Stimulated activated CD8-positive, alpha-beta memory T cell treated with anti-CD3 and anti-CD28 coated beads, Interleukin-4, amount 100 ng/mL, for 24 hours (primary cell): ENCODE measurements around the gene SORCS2.
"Not testable (repeated sequence)": the region's sequence is repeated elsewhere in the genome, so short reads cannot be mapped to it uniquely, and the experiment has no call there.

ENCODE experiments used
- DNase-seq: peaks from one replicate; pipeline ENCODE4 v3.0.0-alpha.2; 2020; ENCODE audit warnings: low read depth

The SORCS2 gene

GRCh38 chr4:7160439-7160838 lies 31.9 kb upstream of the SORCS2 start:
- no peak for DNase-seq

- no peak for DNase-seq
These were observed 31.3 kb upstream of the SORCS2 start for GRCh38 chr4:7160951-7161440.

GRCh38 chr4:7161721-7162214 lies 30.6 kb upstream of the SORCS2 start:
- DNase-seq, result no peak

GRCh38 chr4:7165056-7165873 lies 27.1 kb upstream of the SORCS2 start:
- DNase-seq, result not testable (repeated sequence)

GRCh38 chr4:7165874-7166201 lies 26.5 kb upstream of the SORCS2 start:
- no peak for DNase-seq

- no peak for DNase-seq
These were observed 26.1 kb upstream of the SORCS2 start for GRCh38 chr4:7166237-7166636.

GRCh38 chr4:7166981-7167700 lies 25.2 kb upstream of the SORCS2 start:
- no peak for DNase-seq

GRCh38 chr4:7167706-7168105 lies 24.6 kb upstream of the SORCS2 start:
- DNase-seq, result no peak

- DNase-seq, result no peak
These were observed 24.2 kb upstream of the SORCS2 start for GRCh38 chr4:7168106-7168505.

- no peak for DNase-seq
These were observed 23.2 kb upstream of the SORCS2 start for GRCh38 chr4:7169134-7169533.

- no peak for DNase-seq
These were observed 22.3 kb upstream of the SORCS2 start for GRCh38 chr4:7170012-7170411.

GRCh38 chr4:7171191-7171900 lies 21.0 kb upstream of the SORCS2 start:
- DNase-seq, result no peak

- no peak for DNase-seq
These were observed 19.8 kb upstream of the SORCS2 start for GRCh38 chr4:7172508-7172907.

GRCh38 chr4:7172946-7173345 lies 19.4 kb upstream of the SORCS2 start:
- no peak for DNase-seq

GRCh38 chr4:7173841-7174449 lies 18.4 kb upstream of the SORCS2 start:
- no peak for DNase-seq

GRCh38 chr4:7179158-7179557 lies 13.2 kb upstream of the SORCS2 start:
- no peak for DNase-seq

- no peak for DNase-seq
These were observed 11.4 kb upstream of the SORCS2 start for GRCh38 chr4:7180938-7181337.

- no peak for DNase-seq
These were observed 9.7 kb upstream of the SORCS2 start for GRCh38 chr4:7182616-7183015.

- DNase-seq, result no peak
These were observed 9.2 kb upstream of the SORCS2 start for GRCh38 chr4:7183161-7183560.

- DNase-seq, result no peak
These were observed 8.4 kb upstream of the SORCS2 start for GRCh38 chr4:7183780-7184460.

- DNase-seq, result no peak
These were observed 6.8 kb upstream of the SORCS2 start for GRCh38 chr4:7185487-7186030.
